GM21526 (cell line): ENCODE measurements around the gene PDIA5.
"Not testable (repeated sequence)": the region's sequence is repeated elsewhere in the genome, so short reads cannot be mapped to it uniquely, and the experiment has no call there.

Experiments used
- ATAC-seq: cut with Tn5 transposase; IDR thresholded peaks from one replicate; pipeline ENCODE4 v1.9.1; 2021; ENCODE audit warnings: moderate library complexity; ENCODE audit not compliant: unreplicated experiment, low FRiP score

PDIA5 gene

DNA sequence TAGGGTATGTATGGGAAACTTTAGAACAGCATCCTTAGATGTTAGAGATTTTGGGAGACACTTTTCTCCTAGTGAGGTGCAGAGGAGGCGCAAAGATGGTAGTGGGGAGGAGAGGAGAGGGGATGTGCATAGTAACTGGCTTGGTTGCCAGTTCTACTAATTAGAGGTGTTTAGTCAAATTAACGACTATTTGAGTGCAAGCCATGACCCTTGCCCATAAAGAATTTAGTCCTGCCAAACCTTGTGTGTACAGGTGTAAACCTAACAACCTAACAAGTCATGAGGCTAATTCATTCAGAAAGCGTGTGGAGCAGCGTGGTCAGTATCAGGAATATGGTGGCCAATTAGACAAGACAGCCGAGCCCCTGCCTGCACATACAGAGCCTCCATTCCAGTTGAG is 72.7 kb downstream of the PDIA5 start:
- no peak for ATAC-seq

DNA sequence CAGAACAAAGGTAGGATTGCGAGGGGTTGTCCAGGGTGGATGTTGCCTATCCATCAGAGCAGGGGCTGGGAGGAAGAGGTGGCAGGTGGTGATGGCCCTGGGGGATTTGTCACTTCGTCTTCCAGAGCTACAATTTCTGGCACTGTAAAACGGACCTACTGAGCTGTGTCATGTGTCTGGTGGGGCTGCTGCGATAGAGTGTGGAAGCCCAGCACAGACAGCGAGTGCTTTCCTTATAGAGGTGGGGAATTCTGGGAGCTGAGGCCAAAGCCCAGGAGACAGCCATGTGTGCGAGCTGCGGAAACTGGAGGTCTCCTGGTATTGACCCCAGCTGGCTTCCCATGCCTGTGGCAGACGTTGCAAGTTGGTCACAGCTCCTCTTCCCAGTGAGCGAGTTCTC is 73.7 kb downstream of the PDIA5 start:
- no peak for ATAC-seq

- no peak for ATAC-seq
These were observed 74.5 kb downstream of the PDIA5 start for GRCh38 chr3:123141276-123141675.

DNA sequence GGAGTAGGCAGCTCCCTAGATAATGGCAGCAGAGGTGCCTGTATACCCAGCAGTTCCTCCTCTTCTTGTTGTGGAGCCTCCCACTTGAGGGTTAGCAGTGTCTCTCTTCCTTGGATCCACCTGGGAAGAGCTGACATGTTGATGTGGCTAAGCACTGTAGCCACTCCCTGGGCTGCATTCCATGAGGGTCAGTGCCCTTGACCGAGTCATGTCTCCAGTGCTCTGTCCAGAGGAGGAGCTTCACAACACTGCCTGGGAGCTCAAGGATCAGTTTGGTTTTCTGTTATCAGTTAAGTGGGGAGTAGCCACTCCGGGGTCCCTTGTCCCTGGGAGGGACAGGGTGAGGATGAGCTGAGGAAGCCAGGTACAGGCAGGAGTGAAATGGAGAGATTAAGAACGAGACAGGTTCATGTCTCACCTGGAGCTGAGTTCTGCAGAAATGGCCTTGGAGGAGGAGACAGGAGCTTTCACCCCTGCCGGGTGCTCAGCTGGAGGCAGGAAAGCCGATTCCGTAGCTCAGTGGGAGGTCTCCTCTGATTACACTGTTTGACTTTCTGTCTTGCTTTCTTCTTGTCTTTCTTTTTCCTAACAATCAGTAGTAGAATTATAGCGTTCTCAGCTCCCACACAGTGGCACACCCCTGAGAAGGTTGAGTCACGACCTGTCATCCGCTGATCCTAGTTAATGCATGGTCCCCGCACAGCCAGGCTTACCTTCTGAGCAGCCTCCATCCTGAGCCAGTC is 77.0 kb downstream of the PDIA5 start:
- no peak for ATAC-seq

- ATAC-seq, result no peak
These were observed 81.1 kb downstream of the PDIA5 start for GRCh38 chr3:123147754-123148535.

DNA sequence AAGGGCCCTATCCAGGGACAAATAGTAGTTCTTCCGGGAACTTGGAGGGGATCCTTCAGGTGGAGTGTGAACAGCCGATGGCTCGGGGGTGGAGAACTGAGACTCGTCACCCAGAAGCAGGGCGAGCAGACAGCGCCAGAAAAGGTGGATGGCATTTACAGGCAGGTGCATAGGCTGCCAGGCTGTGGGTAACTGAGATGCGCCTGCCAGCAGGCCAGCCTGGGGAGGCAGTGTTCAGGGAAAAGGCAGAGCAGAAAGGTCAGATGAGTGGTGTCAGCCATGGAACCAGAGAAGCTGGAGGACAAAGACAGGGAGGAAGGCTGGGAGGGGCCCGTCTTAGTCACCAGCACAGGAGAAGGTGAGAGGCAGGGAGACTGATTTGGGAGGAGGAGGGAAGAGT is 81.9 kb downstream of the PDIA5 start:
- ATAC-seq, result no peak

DNA sequence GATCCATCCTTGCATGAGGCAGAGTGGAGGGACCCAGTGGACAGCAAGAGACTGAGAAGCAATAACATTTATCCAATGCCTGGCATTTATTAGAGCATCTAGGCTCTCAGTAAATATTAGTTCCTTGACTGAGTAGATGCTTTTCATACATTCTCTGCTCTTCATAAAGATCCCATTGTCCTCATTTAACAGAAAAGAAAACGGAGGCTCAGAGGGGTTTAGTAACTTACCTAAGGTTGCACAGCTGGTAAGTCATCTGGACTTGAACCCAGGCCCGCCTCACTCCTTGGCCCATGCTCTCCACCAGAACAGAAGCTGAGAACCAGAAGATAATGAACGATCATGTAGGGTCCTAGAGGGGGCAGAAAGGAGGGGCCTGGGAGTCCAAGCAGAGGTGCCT is 82.7 kb downstream of the PDIA5 start:
- no peak for ATAC-seq

- no peak for ATAC-seq
These were observed 83.8 kb downstream of the PDIA5 start for GRCh38 chr3:123150449-123151215.

- ATAC-seq, result no peak
These were observed 84.5 kb downstream of the PDIA5 start for GRCh38 chr3:123151251-123151705.

DNA sequence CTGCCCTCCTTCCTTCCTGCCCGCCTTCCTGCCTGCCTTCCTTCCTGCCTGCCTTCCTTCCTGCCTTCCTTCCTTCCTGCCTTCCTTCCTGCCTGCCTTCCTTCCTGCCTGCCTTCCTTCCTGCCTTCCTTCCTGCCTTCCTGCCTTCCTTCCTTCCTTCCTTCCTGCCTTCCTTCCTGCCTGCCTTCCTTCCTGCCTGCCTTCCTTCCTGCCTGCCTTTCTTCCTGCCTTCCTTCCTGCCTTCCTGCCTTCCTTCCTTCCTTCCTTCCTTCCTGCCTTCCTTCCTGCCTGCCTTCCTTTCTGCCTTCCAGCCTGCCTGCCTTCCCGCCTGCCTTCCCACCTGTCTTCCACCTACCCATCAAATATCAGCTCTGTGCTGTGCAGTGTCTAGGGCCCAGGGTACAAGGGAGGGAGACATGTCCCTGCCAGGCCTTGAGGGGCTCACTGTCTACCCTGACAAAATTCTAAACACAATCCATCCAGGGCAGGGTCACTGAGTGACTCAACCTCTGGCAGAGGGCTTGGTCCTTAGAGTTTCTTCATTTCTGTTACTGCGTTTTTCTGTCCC is 85.1 kb downstream of the PDIA5 start:
- not testable (repeated sequence) for ATAC-seq

- no peak for ATAC-seq
These were observed 85.9 kb downstream of the PDIA5 start for GRCh38 chr3:123152687-123153086.

- ATAC-seq, result no peak
These were observed 86.5 kb downstream of the PDIA5 start for GRCh38 chr3:123153125-123154019.

DNA sequence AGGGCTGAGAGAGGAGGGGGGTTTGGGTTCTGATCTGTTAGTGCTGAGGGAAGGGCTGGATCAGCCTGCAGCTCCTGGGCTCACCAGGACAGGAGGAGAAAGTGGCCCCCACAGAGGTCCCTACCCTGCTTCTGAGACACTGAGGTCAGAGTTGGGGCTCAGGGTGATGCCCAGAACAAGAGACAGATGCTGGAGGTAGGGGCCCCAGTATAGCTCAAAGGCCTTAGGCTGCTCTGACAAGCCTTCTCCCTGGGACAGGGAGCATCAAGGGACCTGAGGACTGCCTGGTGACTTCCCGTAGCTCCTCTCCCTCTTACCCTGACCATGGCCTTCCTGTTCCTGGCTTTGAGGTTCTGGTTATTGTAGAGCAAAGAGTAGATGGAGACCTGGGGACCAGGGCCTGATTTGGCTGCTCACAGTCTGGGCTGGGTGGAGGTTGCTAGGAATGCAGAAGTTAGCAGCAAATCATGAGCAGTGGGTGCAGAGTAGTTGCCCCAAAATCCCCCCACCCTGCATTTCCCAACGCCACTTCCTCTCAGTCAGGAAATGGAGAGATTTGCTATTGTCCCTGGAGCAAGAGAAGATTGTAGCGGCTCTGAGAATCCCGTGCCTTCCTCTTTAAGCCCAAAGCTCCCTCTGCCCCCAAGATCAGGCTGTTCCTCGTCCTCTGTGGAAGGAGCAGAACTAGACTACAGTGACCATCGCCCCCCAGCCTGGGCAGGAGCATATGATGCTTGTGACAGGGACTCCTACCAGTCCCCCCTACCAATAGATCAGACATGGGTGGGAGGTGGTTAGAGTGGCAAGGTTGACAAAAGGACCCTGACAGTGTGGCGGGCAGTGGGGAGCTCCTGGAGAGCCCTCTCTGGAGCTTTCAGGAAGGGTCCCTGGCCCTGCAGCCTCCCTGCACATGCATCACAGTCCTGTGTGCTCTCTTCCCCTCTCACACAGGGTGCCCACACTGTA is 87.5 kb downstream of the PDIA5 start:
- no peak for ATAC-seq

DNA sequence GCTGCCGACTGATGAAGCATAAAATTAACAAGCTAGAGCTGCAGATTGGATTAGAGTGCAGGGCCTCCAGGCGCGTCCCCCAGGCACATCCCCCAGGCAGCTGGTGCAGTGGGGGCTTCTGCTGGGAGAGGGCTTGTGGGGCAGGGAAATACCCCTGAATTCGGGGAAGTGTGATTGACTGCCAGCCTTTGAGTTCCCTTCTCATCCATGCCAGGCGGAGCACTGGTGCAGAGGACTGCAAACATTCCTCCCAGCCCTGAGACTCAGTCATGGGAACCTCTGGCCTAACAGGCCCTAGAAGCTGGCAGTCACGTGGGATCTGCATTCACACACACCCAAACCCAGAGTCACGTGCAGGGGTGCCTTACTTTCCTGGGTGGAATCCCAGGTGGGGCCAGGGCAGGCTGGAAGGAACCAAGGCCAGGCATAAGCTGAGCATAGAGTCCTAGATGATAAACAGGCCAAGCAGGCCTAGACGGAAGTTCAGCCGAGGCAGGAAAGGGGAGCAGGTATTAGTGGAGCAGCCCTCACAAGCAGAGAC is 88.7 kb downstream of the PDIA5 start:
- ATAC-seq, result no peak

DNA sequence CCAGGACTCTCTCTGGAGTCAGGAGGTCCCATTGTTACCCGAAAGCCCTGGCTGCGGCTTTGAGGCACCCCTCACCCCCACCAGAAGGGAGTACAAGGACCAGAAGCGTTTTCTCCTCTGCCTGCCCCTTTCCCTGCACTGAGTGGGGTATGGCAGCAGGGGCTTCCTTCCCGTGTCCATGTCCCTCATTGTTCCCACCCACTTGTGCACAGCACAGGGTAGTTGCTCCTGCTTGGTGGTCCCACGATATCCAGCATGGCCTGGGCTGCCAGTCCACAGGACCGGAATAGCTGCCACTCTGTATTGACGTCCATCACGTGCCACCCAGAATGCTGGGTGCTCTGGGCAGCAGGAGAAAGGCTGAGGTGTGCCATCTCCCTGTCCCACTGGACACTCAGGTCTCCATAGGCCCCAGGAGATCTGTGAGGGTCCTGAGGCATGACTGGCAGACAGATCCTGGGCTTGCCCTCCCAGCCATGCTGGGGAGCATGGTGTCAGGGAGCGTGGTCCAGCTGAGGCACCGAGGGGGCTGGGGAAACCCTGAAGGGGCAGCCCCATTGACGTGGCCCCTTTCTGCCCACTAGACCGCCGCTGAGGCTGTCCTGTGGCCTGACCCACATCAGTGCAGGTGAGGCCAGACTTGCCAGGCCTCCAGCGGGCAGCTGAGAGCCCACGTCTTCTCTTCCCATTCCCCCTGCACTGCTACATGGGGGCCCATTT is 89.6 kb downstream of the PDIA5 start:
- ATAC-seq, result no peak

DNA sequence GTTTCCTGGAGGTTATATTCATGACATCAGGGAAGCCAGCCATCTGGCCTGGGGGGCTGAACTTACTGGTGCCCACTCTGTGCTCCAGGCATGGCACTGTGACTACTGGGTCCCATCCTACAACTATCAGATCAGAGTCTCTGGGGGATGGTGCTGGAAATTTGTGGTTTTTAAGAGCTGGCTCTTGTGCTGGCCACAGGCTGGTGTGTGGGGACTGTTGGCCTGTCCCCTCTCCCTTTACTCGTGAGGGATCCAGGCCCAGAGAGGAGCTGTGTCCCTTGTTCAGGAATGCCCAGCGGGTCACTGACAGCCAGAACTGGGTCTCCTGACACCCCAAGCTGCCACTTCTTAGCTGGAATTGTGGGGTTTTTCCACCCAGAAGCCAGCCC is 90.4 kb downstream of the PDIA5 start:
- ATAC-seq, result no peak

DNA sequence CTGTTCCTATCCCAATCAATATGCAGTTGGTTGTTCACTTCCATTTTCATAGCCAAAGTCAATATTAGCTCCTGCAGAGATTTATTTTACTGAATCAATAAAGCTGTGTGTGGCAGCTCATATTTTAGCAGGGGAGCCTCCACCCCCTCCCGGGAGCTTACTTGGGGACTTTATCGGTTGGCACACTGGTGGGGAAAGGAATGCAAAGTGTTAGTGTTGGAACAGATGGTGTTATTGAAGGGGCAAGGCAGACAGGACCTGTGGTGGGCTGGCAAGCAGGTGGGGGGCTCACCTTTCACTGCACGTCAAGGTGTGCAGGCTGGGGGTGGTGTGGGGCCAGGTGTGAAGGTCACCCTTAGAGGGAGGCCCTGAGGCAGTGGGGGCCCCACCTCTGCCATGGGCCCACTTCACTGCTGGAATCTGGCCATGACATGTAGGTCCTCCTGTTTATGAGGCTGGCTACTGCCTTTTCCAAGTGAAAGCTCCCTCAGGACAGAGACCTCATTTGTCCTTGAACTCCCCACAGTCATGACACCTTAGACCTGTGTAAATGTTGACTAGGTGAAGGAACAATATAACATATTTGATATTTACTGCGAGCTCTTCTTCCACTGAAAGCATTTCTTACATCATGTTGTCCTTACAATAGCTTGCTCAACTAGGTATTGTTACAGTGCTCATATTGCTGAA is 90.9 kb downstream of the PDIA5 start:
- no peak for ATAC-seq
